Heart left ventricle (tissue), 13 donors: ENCODE results near the gene NEK9.

Experiments used
- CTCF ChIP-seq, 12 donors: fragments of 200-600 bp; sonication (generic) in 4 of 12; IDR thresholded peaks; one replicate each; pipeline versions ENCODE4 v1.5.0 to v1.8.0; 2018 to 2022; ENCODE audit warnings: antibody characterized with exemption in 12 of 12, mild to moderate bottlenecking in 5 of 12
- POLR2A ChIP-seq, 2 donors: fragments of 450-650 bp; IDR thresholded peaks; one replicate each; pipeline ENCODE4 v1.6.1; 2017; ENCODE audit warnings: antibody characterized with exemption in 2 of 2, mild to moderate bottlenecking in 2 of 2, moderate library complexity in 2 of 2
- donor health status: ischemic (EF 13 %, LVEDD 7.1; RV severe dilation, severe dysfunction).
- donor health status: DM: no; HTN: yes; CAD: no.
- donor health status: DM: no; HTN: no; CAD: no.
- donor health status: ischemic (EF 25% LVEDD 6.9; RV normal size, moderate dysfunction).
- donor health status: ischemic (EF 25% LVEDD 5.7; RV mildly dilated, moderate dysfunction).
- donor health status: ischemic (EF 35%, LVEDD 5.7; RV mildly dilated, moderate dysfunction).
- donor health status: nonischemic (EF 11% LVEDD 7.7; RV severe dilation, severe dysfunction).
- donor health status: DM: yes; HTN: yes; CAD: no.
- donor health status: PGD.
- donor health status: ischemic (EF 29% LVEDD 5.4; RV normal size, mild dysfunction).
- donor health status: nonischemic (EF 23%, LVEDD 6.1; RV moderate dilation, normal function).

GRCh38 chr14:75098212-75098611 is 28.6 kb downstream of the NEK9 start:
- TF ChIP-seq CTCF (IDR thresholded peaks at IDR 0.05) (no peak), POLR2A (IDR thresholded peaks at IDR 0.05) (no peak)
